ENCODE data around the gene ABI3BP.

The ABI3BP gene

GRCh38 chr3:100932491-100932890 lies 60.7 kb downstream of the ABI3BP start:
- DNase-seq: no peak

GRCh38 chr3:100928638-100929428 lies 64.4 kb downstream of the ABI3BP start:
- DNase-seq: no peak

- no peak for DNase-seq
These were observed 65.4 kb downstream of the ABI3BP start for GRCh38 chr3:100927775-100928174.

- no peak for DNase-seq
These were observed 77.3 kb downstream of the ABI3BP start for GRCh38 chr3:100915706-100916495.

GRCh38 chr3:100913870-100914648 lies 79.2 kb downstream of the ABI3BP start:
- DNase-seq: no peak

GRCh38 chr3:100912976-100913545 lies 80.2 kb downstream of the ABI3BP start:
- no peak for DNase-seq

- DNase-seq: no peak
These were observed 80.7 kb downstream of the ABI3BP start for GRCh38 chr3:100912571-100912970.

GRCh38 chr3:100911956-100912355 lies 81.3 kb downstream of the ABI3BP start:
- DNase-seq: no peak

GRCh38 chr3:100910986-100911385 lies 82.2 kb downstream of the ABI3BP start:
- DNase-seq: no peak

- no peak for DNase-seq
These were observed 90.6 kb downstream of the ABI3BP start for GRCh38 chr3:100902572-100902971.

- no peak for DNase-seq
These were observed 92.4 kb downstream of the ABI3BP start for GRCh38 chr3:100900671-100901335.

- no peak for DNase-seq
These were observed 93.7 kb downstream of the ABI3BP start for GRCh38 chr3:100899440-100900091.

GRCh38 chr3:100898681-100899080 lies 94.5 kb downstream of the ABI3BP start:
- no peak for DNase-seq

GRCh38 chr3:100896994-100897393 lies 96.2 kb downstream of the ABI3BP start:
- no peak for DNase-seq

- DNase-seq: no peak
These were observed 99.6 kb downstream of the ABI3BP start for GRCh38 chr3:100893590-100893989.

GRCh38 chr3:100893108-100893507 lies 100.1 kb downstream of the ABI3BP start:
- DNase-seq: no peak

- DNase-seq: no peak
These were observed 101.4 kb downstream of the ABI3BP start for GRCh38 chr3:100891827-100892226.

- no peak for DNase-seq
These were observed 102.2 kb downstream of the ABI3BP start for GRCh38 chr3:100891033-100891432.

GRCh38 chr3:100888881-100889280 lies 104.3 kb downstream of the ABI3BP start:
- no peak for DNase-seq

- DNase-seq: no peak
These were observed 110.6 kb downstream of the ABI3BP start for GRCh38 chr3:100882571-100882984.

- no peak for DNase-seq
These were observed 112.4 kb downstream of the ABI3BP start for GRCh38 chr3:100880845-100881244.

GRCh38 chr3:100880072-100880471 lies 113.1 kb downstream of the ABI3BP start:
- DNase-seq: no peak

Data from SHP77 treated with DMSO at 0.1 percent for 48 hours (cell line).